PC-3 (cell line): ENCODE measurements around the gene SNX32. TPM values are rescaled to one million over a fixed set of nuclear protein-coding genes. Genes with fewer than 3 reads are reported as not detected.

Experiments
- ATAC-seq: fragments of 200-7000 bp; cut with Tn5 transposase; 2 replicates; pipeline ENCODE4 v1.9.1; 2020; ENCODE audit warnings: mild to moderate bottlenecking, moderate library complexity
- Bru-seq: library from RNA; stranded (reverse); fragments of 400-500 nt; gene quantifications from one replicate; lab custom pipeline; 2021; lab: Mats Ljungman, UMichigan
- BruChase-seq, 2 experiments: library from RNA; stranded (reverse); fragments of 400-500 nt; gene quantifications; one replicate each; lab custom pipeline; 2021; lab: Mats Ljungman, UMichigan
- BruUV-seq: library from RNA; stranded (reverse); fragments of 400-500 nt; replicated peaks from 2 replicates; lab custom pipeline; 2021; lab: Mats Ljungman, UMichigan
- CTCF ChIA-PET: fragments of 300-600 bp; sonication (Branson Sonifier 250); formaldehyde crosslinking; loops from one replicate; lab custom pipeline; 2022; ENCODE audit warnings: antibody characterized with exemption; lab: Charles Lee
- POLR2A ChIA-PET: fragments of 300-600 bp; sonication (Branson Sonifier 250); formaldehyde crosslinking; loops from one replicate; lab custom pipeline; 2022; ENCODE audit warnings: antibody characterized with exemption; ENCODE audit not compliant: unreplicated experiment; lab: Charles Lee
- DNase-seq: peaks from one replicate; pipeline ENCODE4 v3.0.0-alpha.2; 2015
- H2AFZ ChIP-seq: fragments of 300-600 bp; sonication (generic); 2 replicates; pipeline ENCODE4 v1.6.0; 2016; ENCODE audit warnings: antibody characterized with exemption, low read length
- H3F3A ChIP-seq: fragments of 300-600 bp; sonication (generic); one replicate; pipeline ENCODE4 v1.6.0; 2017; ENCODE audit warnings: antibody characterized with exemption, low read length, control low read depth, mild to moderate bottlenecking; ENCODE audit not compliant: unreplicated experiment
- H3K27ac ChIP-seq: fragments of 300-600 bp; sonication (generic); 2 replicates; pipeline ENCODE4 v1.5.1; 2016; ENCODE audit warnings: mild to moderate bottlenecking, low read length
- H3K27me3 ChIP-seq: fragments of 300-600 bp; sonication (generic); 2 replicates; pipeline ENCODE4 v1.6.1; 2016; ENCODE audit warnings: low read length, mixed read lengths
- H3K36me3 ChIP-seq: fragments of 300-600 bp; sonication (generic); 2 replicates; pipeline ENCODE4 v1.6.1; 2016; ENCODE audit warnings: low read depth, mixed run types, low read length, mixed read lengths
- H3K4me1 ChIP-seq: fragments of 300-600 bp; sonication (generic); 2 replicates; pipeline ENCODE4 v1.5.1; 2016; ENCODE audit warnings: low read length; ENCODE audit not compliant: insufficient read depth
- H3K4me2 ChIP-seq: fragments of 300-600 bp; sonication (generic); 2 replicates; pipeline ENCODE4 v1.6.0; 2016; ENCODE audit warnings: low read length
- H3K4me3 ChIP-seq: fragments of 300-600 bp; sonication (generic); 2 replicates; pipeline ENCODE4 v1.5.1; 2016; ENCODE audit warnings: mild to moderate bottlenecking, low read length, mixed read lengths
- H3K79me2 ChIP-seq: fragments of 300-600 bp; sonication (generic); 2 replicates; pipeline ENCODE4 v1.6.1; 2017; ENCODE audit warnings: low read length, mixed read lengths
- H3K9ac ChIP-seq: fragments of 300-600 bp; sonication (generic); 2 replicates; pipeline ENCODE4 v1.6.0; 2016; ENCODE audit warnings: mild to moderate bottlenecking, low read length
- H3K9me2 ChIP-seq: fragments of 300-600 bp; sonication (generic); replicated peaks from 2 replicates; pipeline ENCODE4 v1.6.1; 2016; ENCODE audit warnings: mixed run types, low read length, mixed read lengths
- H3K9me3 ChIP-seq: fragments of 300-600 bp; sonication (generic); 2 replicates; pipeline ENCODE4 v1.6.1; 2016; ENCODE audit warnings: low read length, mixed read lengths
- H4K20me1 ChIP-seq: fragments of 300-600 bp; sonication (generic); 2 replicates; pipeline ENCODE4 v1.6.1; 2016; ENCODE audit warnings: low read length, mixed read lengths
- EZH2 ChIP-seq: fragments of 300-600 bp; sonication (generic); IDR thresholded peaks from one replicate; pipeline ENCODE4 v1.6.1; 2017; ENCODE audit warnings: antibody characterized with exemption, mild to moderate bottlenecking, low read length; ENCODE audit not compliant: unreplicated experiment
- EZH2phosphoT487 ChIP-seq: fragments of 300-600 bp; sonication (generic); IDR thresholded peaks from 2 replicates; pipeline ENCODE4 v1.6.1; 2018; ENCODE audit warnings: mild to moderate bottlenecking, antibody characterized with exemption, low read length, borderline replicate concordance
- intact Hi-C: fragments of 100-400 bp; cut with micrococcal nuclease; formaldehyde crosslinking; loops from 2 replicates; pipeline ENCODE4 v1.9.0; 2023
- long read RNA-seq: library from polyadenylated mRNA; unstranded; transcript quantifications from one replicate; pipeline ENCODE4 v2.0.0, GENCODE V29; 2021; ENCODE audit not compliant: unreplicated experiment
- total RNA-seq: library from RNA; depleted of rRNA; stranded (reverse); fragments of >200 nt; gene quantifications from 2 replicates; pipeline ENCODE4 v1.2.3, GENCODE V29; 2014; rRNA removed
- TF ChIP-seq, protein P1 (sequence below): fragments of 300-600 bp; sonication (generic); conservative IDR thresholded peaks from 2 replicates; pipeline ENCODE4 v1.5.1; 2017; ENCODE audit warnings: antibody characterized with exemption, low read depth, mild to moderate bottlenecking, low read length

The SNX32 gene
- not detected in 2 replicates for total RNA-seq
- Bru-seq, nascent RNA: percentile 21 among the genes with signal in this experiment
- percentile 16 among the genes with signal in this experiment for BruChase-seq, experiment 1, labeled RNA remaining after a 6-hour chase
- percentile 17 among the genes with signal in this experiment for BruChase-seq, experiment 2, labeled RNA remaining after a 2-hour chase
- long read RNA-seq, partial matches to known transcripts: 0 of 2 reads
- long read RNA-seq, other reads (novel, unspliced or antisense): 2 of 2 reads

DNA sequence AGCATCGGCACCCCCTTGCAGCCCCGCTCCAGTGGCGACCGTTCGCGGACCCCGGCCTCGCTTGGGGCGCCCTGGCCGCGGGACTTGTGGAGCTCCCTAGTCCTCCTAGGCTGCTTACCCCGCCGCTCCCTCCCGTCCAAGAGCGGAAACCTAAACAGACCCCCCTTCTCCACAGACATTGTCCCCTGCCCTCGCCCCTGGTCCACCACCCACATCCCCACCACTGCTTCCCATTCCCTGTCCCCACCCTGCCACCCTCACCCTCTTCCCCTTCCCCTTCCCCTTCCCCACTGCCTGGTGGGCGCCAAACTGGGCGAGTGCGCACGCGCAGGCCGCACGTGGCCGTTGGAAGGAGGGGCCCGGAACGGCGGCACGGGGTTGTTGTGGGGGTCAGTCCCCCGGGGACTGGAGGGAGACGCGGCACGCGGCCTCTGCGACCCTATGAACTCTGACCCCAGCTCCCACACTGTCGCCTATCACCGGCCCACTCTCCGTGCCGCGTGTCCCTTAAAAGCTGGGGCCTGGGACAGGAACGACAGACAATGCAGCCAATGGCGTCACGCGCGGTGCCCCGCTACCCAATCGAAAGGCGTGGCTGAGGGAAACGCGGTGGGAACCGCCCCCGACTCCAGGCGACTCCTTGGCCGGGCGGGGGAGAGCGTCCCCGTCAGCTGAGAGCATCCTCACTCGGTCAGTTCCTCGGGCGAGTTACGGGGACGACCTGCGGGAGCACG is at the start of gene SNX32:
Gene SNX32, plus strand, starts transcription at position 667 of the 734 bp plus-strand sequence. CDS start 103 bp downstream, outside the sequence.
- intact Hi-C loops: no loop called here
- Histone ChIP-seq H3K27me3 (peaks cover 20% of the 10 kb centered on the region; the same call in 1 of the 2 replicates), H3K9me2 (no peaks in the 10 kb centered on the region), H3K36me3 (no peaks in the 10 kb centered on the region), H3K27ac (no peak within 1 kb of the TSS), H3K9me3 (no peaks in the 10 kb centered on the region), H3K4me1 (no peaks in the 10 kb centered on the region), H3K79me2 (no peaks in the 10 kb centered on the region), H3F3A (no peaks in the 10 kb centered on the region), H3K4me3 (peak within 1 kb of the TSS; percentile 43; the same call in 1 of the 2 replicates), H3K4me2 (peak within 1 kb of the TSS; percentile 63), H2AFZ (peak within 1 kb of the TSS; percentile 63), H3K9ac (no peak within 1 kb of the TSS), H4K20me1 (no peaks in the 10 kb centered on the region)
- ChIA-PET CTCF (no interaction called here), POLR2A (no interaction called here)
- ATAC-seq: peak; percentile 99
- TF ChIP-seq EZH2phosphoT487 (no peak), EZH2 (no peak)
- TF ChIP-seq, protein P1, sequence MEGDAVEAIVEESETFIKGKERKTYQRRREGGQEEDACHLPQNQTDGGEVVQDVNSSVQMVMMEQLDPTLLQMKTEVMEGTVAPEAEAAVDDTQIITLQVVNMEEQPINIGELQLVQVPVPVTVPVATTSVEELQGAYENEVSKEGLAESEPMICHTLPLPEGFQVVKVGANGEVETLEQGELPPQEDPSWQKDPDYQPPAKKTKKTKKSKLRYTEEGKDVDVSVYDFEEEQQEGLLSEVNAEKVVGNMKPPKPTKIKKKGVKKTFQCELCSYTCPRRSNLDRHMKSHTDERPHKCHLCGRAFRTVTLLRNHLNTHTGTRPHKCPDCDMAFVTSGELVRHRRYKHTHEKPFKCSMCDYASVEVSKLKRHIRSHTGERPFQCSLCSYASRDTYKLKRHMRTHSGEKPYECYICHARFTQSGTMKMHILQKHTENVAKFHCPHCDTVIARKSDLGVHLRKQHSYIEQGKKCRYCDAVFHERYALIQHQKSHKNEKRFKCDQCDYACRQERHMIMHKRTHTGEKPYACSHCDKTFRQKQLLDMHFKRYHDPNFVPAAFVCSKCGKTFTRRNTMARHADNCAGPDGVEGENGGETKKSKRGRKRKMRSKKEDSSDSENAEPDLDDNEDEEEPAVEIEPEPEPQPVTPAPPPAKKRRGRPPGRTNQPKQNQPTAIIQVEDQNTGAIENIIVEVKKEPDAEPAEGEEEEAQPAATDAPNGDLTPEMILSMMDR: no peak
- BruUV-seq: no TSS peak
- DNase-seq: peak; percentile 82

DNA sequence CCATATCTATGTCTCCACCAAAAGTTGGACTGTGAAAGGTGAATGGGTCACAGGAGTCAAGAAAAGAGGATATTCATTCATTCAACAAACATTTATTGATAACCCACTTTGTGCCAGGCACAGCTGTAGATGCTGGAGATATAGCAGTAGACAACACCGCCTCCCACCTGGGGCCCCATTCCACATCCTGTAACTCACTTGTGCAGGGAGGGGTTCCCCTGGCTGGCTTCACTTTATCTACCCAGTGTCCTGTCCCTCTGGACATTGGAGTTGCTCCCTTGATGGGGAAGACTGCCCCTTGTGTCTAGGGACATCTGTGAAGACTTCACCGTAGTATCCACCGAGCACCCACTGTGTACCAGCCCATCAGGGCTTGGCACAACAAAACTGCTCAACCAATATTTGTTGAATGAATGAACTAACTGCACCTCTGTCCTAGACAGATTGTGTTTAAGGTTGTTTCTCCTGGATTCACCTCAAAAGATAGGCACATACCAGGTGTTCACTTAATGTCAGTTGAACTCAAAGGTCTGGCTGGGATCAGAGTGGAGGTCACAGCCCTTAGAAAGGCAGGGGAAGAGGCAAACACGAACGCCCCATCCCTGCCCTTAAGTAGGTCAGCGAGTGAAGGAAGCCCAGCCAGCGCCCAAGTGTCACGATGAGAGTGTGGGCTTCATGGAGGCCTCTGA is 48.3 kb upstream of the SNX32 start:
- no peak overlapping the region for H2AFZ ChIP-seq
- DNase-seq (no peak), ATAC-seq (no peak)
- no TSS peak for BruUV-seq
- H3K4me1 ChIP-seq: peaks cover 41% of the 10 kb centered on the region
- no peaks in the 10 kb centered on the region for H3K36me3 ChIP-seq
- H4K20me1 ChIP-seq: peaks cover 18% of the 10 kb centered on the region; the same call in 1 of the 2 replicates
- peaks cover 30% of the 10 kb centered on the region for H3K79me2 ChIP-seq
- no peak overlapping the region for H3K4me3 ChIP-seq
- POLR2A ChIA-PET: no interaction called here
- H3K27me3 ChIP-seq: no peaks in the 10 kb centered on the region; the same call in 1 of the 2 replicates
- H3F3A ChIP-seq: no peaks in the 10 kb centered on the region
- no peaks in the 10 kb centered on the region for H3K9me2 ChIP-seq
- no peak overlapping the region for H3K9ac ChIP-seq
- H3K4me2 ChIP-seq: no peak overlapping the region
- no peak overlapping the region for H3K27ac ChIP-seq
- TF ChIP-seq EZH2 (no peak), EZH2phosphoT487 (no peak)
- TF ChIP-seq, protein P1: no peak
- no peaks in the 10 kb centered on the region for H3K9me3 ChIP-seq
- CTCF ChIA-PET: no interaction called here
- intact Hi-C loops: no loop called here
